ENCODE results near the gene GPR132.
"Not testable (repeated sequence)": the region's sequence is repeated elsewhere in the genome, so short reads cannot be mapped to it uniquely, and the experiment has no call there.

Gene GPR132

GRCh38 chr14:105090493-105091053 lies 25.3 kb upstream of the GPR132 start:
- DNase-seq, result peak; percentile 78 to 81

DNA sequence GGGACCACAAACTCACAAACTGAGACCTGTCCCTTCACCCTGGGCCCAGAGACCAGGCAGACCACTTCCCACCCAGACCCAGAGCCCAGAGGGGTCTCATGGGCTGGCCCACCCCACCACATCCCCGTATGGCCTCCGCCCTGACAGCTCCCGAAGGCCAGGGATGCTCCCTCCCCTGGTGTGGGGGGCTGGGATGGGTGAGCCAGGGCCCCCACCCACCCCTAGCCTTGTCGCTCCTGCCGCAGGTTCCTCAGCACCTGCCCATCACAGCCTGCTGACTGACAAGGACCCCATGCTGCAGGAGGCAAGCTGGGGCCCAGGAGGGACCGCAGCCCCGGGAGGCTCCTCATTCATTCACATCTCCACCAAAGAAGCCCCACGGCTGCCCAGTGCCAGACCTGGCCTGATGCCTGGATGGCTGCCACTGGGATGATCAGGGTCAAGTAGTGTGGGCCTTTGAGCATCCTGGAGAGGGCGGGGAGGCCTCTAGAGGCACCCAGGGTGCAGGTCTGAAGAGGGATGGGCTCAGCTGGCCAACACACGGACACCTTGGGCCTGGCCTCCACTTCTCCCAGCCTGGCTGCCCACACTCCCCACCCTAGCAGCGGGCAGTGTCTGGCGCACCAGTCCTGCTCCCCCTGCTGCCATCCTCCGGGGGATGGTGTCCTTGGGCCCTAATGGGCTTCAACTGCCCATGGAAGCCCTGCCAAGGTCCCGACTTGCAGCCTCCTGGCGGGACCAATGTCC lies 24.7 kb upstream of the GPR132 start:
- no peak for DNase-seq

DNA sequence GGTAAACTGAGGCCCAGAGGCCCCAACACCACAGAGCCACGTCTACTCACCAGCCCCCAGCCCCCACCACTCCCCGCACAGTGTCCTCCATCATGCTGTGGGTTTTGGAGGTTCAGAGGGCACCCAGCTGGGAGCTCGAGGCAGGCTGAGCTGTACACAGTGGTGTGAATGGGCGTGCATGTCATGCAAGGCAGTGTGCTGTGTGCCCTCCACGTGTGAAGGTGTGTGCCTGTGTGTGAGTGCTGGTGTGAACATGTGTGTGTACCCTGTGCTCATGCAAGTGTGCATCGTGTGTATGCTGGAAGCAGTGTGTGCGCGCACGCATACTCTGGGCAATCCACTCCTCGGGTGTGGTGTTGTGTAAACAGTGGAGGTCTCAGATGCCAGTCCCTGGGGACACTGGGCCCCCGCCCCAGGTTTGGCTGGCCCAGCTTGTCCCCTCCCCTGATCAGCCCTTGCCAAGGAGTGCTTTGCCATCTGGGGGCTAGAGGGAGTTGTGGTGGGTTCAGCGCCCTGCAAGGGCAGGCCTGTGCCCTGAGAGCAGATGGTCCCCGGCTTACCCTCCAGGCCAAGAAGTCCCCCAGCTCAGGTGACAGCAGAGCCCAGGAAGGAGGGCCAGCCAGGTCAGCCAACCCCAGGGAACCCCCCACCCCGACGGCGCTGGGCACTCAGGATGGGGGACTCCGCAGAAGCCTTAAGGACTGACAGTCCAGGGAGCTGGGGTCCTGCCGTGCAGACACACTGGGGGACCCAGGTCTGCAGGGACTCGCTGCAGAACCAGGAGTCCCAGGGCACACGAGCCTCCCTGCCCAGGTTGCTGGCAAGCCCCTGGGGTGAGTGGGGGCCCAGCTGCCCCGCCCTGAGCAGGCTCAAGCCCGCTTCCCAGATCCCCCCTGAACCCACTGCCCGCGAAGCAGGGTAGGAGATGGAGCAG lies 23.8 kb upstream of the GPR132 start:
- no peak for DNase-seq

DNA sequence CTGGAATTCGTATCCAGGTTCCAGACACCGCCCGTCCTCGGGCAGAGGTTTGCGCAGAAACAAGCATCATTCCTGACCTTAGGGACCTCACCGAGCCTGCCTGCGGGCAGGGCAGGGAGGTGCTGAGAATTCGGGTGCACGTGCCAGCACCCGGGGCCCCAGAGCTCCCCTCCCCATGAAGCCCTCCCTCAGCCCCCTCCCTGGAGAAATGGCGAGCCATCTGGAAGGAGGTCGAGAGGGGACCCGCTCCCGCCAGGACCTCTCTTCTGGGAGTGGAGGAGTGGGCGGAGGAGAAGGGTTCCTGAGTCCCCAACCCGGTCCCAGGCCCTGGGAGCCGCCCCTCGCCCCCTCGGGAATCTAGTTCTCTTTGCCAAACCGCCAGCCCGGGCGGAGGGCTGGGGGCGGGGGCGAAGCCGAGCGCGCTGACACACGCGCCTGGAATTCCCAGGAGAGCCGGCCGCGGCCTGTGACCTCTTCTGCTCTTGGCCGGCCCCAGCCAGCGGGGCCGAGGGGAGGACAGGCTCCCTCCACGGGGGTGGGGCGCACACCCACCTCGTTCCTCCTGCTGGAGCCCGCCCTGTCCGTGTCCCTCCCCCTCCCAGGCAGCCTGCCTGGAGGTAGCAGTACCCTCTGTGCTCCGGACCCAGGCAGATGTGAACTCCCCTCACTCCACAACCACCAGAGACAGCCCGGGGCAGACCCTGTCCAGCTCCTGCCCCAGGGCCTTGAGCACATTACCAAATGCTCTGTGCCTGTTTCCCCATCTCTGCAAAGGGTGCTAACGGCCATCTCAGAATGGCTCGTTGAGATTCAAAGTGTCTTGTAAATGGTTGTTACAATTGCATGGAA lies 23.0 kb upstream of the GPR132 start:
- no peak for DNase-seq

GRCh38 chr14:105087308-105087962 lies 22.2 kb upstream of the GPR132 start:
- DNase-seq, result no peak

DNA sequence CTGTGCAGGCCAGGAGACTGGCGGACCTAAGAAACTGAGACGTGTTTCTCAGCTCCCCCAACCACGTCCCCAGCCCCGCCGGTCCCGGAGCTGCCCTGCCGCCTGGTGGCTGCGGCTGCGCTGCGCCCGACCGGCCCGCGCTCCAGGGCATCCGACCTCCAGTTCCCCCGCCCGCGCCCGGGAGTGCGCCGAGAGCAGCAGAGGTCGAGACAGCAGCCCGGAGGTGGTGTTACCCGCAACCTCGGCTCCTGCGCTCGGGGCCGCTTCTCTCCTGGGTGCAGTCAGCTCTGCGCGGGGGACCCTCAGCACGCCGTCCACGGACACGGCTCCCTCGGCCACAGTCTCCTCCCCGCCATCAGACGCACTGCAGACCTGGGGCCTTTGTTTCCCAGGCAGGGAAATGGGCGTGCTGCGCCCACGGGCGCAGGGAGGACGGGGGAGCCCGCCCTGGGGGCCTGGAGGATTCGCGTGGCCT lies 21.6 kb upstream of the GPR132 start:
- peak; percentile 36 to 67 for DNase-seq

DNA sequence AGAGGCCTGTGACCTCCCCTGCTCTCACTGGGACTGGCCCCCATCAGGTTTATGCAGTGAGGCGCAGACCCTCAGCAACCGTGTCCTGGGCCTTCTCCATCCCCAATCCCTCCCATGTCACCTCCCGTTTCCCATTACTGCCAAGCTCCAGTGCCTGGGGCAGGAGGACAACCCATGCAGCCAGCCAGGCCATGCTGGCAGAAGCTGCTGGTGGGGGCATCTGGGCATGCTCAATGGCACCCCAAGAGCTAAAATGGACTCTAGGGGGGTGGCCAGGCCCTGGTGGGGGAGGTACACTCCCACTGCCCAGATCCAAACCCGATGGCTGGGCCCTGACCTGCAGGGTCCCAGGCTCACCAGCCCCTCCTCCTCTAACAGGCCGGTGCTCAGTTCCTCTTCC lies 20.5 kb upstream of the GPR132 start:
- no peak for DNase-seq

GRCh38 chr14:105084741-105085571 lies 19.7 kb upstream of the GPR132 start:
- no peak for DNase-seq

DNA sequence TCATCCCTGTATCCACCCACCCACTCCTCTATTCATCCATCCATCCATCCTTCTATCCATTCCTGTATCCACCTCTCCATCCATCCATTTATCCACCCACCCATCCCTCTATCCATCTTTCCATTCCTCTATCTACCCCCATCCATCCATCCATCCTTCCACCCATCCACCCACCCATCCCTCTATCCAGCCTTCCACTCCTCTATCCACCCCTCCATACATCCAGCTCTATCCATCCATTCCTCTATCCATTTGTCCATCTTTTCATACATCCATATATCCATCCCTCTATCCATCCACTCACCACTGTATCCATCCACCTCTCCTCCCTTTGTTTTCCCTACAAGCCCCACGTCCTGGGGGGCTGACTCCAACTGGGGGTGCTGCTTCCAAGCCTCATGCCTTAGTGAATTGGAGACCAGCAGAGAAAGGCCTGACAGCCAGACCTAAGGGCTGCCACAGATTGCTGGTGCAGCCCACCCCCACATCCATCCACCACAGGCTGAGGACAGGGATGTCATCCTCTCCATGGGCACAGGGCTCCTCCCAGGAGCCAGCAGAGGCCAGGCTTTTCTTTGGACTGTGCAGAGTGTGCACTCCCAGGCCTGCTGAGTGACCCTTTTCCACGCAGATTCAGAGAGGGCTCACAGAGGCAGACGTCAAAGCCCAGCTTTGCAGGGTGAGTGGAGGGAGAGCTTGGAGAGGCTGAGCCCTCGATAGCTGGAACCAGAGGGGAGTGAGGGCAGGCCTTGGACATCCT lies 18.9 kb upstream of the GPR132 start:
- DNase-seq, result no peak

DNA sequence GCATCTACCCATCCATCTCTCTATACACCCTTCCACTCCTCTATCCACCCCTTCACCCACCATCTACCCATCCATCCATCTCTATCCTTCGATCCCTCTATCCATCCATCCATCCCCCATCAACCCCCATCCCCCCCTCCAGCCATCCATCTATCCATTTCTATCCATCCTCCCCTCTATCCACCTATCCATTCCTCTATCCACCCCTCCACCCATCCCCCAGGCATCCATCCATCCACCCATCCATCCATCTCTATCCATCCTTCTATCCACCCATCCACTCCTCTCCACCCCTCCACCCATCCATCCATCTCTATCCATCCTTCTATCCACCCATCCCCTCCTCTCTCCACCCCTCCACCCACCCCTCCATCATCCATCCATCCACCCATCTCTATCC lies 17.5 kb upstream of the GPR132 start:
- no peak for DNase-seq

- DNase-seq, result not testable (repeated sequence)
Observed at GRCh38 chr14:105081473-105081872, 16.2 kb upstream of the GPR132 start.

DNA sequence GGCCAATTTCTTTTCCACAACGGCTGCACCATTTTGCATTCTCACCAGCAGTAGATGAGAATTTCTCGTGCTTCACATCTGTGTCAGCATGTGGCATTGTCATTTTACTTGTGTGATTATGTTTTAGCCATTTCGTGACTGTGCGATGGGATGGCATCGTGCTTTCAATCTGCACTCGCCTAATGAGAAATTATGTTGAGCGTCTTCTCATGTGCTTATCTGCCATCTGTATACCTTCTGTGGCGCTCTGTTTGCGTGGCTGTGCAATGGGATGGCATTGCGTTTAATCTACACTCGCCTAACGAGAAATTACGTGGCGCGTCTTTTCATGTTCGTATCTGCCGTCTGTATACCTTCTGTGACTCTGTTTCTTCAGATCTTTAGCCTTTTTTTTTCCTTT lies 14.9 kb upstream of the GPR132 start:
- DNase-seq, result no peak

DNA sequence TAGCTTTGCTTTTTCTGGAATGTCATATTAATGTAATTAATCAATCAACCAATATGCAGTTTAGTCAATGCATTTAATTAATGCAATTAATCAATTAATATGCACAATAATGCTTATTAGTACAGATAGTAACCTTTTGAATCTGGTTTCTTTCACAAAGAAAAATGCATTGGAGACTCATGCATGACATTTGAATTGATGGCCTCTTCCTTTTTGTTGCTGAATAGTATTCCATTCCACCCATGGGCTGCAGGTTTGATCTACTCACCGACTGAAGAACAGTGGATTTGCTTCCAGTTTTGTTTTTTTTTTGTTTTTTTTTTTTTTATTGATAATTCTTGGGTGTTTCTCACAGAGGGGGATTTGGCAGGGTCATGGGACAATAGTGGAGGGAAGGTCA lies 13.1 kb upstream of the GPR132 start:
- no peak for DNase-seq

GRCh38 chr14:105077649-105077995 lies 12.4 kb upstream of the GPR132 start:
- DNase-seq, result no peak

GRCh38 chr14:105076805-105077648 lies 11.8 kb upstream of the GPR132 start:
- no peak for DNase-seq

DNA sequence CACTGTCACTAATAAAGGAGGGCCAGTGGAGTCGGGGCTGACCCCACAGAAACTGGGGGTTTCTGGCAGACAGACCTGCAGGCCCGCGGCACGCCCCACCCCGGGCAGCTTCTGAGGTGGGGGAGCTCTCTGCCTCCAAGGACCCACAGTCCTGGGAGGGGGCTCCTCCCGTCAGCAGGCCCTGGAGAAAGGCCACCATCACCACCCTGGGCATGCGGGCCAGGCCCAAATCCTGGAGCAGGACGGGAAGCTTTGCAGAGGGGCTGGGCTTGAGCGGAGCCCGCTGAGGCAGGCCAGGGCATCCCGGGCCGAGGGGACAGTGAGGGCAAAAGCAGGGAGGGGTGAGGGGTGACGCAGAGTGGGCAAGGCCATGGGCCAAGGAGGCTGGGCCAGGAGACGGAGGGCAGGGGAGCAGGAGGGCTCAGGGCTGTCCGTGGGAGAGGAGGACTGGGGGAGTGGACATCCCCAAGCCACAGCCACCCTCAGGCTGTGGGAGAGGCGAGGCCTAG lies 11.1 kb upstream of the GPR132 start:
- no peak for DNase-seq

GRCh38 chr14:105075379-105076295 lies 10.4 kb upstream of the GPR132 start:
- no peak for DNase-seq

- peak; percentile 21 to 58 for DNase-seq
Observed at GRCh38 chr14:105074601-105075053, 9.4 kb upstream of the GPR132 start.
